Sigmoid colon (tissue), 4 donors: ENCODE measurements around the gene AP1G1.

Experiments
- EP300 ChIP-seq, 4 donors: sonication (generic); formaldehyde crosslinking; IDR thresholded peaks; one replicate each; pipeline ENCODE4 v1.6.1; 2017; ENCODE audit warnings: antibody characterized with exemption in 4 of 4
- POLR2A ChIP-seq, 2 donors: fragments of 450-650 bp; IDR thresholded peaks; one replicate each; pipeline ENCODE4 v1.6.1; 2016; ENCODE audit warnings: antibody characterized with exemption in 2 of 2, mild to moderate bottlenecking in 2 of 2, moderate library complexity in 2 of 2
- POLR2AphosphoS5 ChIP-seq, 4 donors: sonication (generic); formaldehyde crosslinking; IDR thresholded peaks; one replicate each; pipeline ENCODE4 v1.6.1; 2017; ENCODE audit warnings: antibody characterized with exemption in 4 of 4
- TF ChIP-seq, protein P1 (sequence below), 4 experiments: fragments of 450-650 bp in 3 of 4; fragments of 200-600 bp in 1 of 4; IDR thresholded peaks; one replicate each; pipeline ENCODE4 v1.5.1; 2016 to 2019; ENCODE audit warnings: antibody characterized with exemption in 4 of 4, mild to moderate bottlenecking in 3 of 4, moderate library complexity in 2 of 4

DNA sequence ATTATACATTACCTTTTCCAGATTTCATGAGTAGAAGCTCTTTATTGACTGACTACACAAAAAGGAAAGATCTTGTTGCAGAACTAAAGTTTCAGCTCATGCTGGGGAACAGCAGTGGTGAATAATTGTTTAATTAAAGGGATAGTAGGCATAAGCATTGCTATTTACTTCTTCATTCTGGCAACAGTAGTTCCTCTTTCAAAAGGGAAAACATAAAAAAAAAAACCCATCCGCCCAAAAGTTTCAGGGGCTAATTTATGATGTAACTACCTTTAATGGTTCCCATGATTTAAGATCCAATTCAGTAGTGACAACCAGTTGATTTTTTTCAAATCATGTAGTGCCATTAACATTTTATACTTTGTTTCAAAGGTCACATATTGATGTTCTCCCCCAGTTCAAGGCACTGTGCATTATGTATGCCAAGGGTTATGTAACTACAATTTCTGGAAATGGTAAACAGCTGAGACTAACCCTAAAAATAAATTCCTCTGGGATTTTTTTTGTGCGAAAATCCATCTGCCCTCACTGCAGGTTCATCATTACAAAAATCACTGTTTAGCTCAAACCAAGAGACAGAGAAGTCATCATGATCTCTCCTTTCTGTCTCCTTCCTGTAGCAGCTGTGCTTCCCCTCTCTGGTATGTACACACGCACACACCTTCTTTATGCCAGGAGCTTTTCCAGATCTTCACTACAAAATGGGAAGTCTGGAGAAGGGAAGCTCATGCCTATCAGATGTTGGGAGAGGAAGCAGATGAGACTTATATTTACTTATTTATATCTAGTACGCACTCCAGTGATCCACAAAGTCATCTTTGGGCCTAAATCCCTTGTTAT lies 81.9 kb downstream of the AP1G1 start:
- TF ChIP-seq, protein P1, sequence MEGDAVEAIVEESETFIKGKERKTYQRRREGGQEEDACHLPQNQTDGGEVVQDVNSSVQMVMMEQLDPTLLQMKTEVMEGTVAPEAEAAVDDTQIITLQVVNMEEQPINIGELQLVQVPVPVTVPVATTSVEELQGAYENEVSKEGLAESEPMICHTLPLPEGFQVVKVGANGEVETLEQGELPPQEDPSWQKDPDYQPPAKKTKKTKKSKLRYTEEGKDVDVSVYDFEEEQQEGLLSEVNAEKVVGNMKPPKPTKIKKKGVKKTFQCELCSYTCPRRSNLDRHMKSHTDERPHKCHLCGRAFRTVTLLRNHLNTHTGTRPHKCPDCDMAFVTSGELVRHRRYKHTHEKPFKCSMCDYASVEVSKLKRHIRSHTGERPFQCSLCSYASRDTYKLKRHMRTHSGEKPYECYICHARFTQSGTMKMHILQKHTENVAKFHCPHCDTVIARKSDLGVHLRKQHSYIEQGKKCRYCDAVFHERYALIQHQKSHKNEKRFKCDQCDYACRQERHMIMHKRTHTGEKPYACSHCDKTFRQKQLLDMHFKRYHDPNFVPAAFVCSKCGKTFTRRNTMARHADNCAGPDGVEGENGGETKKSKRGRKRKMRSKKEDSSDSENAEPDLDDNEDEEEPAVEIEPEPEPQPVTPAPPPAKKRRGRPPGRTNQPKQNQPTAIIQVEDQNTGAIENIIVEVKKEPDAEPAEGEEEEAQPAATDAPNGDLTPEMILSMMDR (IDR thresholded peaks at IDR 0.05), result no peak
- TF ChIP-seq POLR2A (IDR thresholded peaks at IDR 0.05) (no peak), POLR2AphosphoS5 (IDR thresholded peaks at IDR 0.05) (no peak), EP300 (IDR thresholded peaks at IDR 0.05) (no peak)
